CD14-positive monocyte (primary cell): ENCODE results near the gene P4HB. TPM values are rescaled to one million over a fixed set of nuclear protein-coding genes. Genes with fewer than 3 reads are reported as not detected.

Experiments
- DNase-seq, 3 donors: peaks; one replicate each; pipeline ENCODE4 v3.0.0-alpha.2; 2011 to 2022
- H2AFZ ChIP-seq: 2 replicates; pipeline ENCODE4 v1.6.0; 2012; ENCODE audit warnings: mild to moderate bottlenecking, low read depth, low read length, inconsistent platforms; ENCODE audit not compliant: insufficient read depth, poor library complexity, severe bottlenecking
- H3K27ac ChIP-seq, 2 donors: 1 replicate in 1 of 2; 2 replicates in 1 of 2; pipeline ENCODE4 v1.5.1; 2012 to 2013; ENCODE audit warnings: low read length in 2 of 2, control low read depth in 1 of 2, inconsistent platforms in 1 of 2, low read depth in 1 of 2, mild to moderate bottlenecking in 1 of 2
- H3K27me3 ChIP-seq, 2 donors: one replicate each; pipeline versions ENCODE4 v1.6.0 to v1.6.1; 2011 to 2013; ENCODE audit warnings: low read length in 2 of 2; ENCODE audit not compliant: control insufficient read depth in 2 of 2, insufficient read depth in 2 of 2
- H3K36me3 ChIP-seq, 2 donors: replicated peaks in 1 of 2; 1 replicate in 1 of 2; 2 replicates in 1 of 2; pipeline versions ENCODE4 v1.5.1 to v1.6.1; 2012 to 2013; ENCODE audit warnings: low read length in 2 of 2, control low read depth in 1 of 2, inconsistent platforms in 1 of 2, mild to moderate bottlenecking in 1 of 2; ENCODE audit not compliant: insufficient read depth in 2 of 2, control insufficient read depth in 1 of 2
- H3K4me1 ChIP-seq, 2 donors: 1 replicate in 1 of 2; 2 replicates in 1 of 2; pipeline versions ENCODE4 v1.5.1 to v1.6.1; 2012 to 2013; ENCODE audit warnings: low read length in 2 of 2, control low read depth in 1 of 2, inconsistent platforms in 1 of 2, mild to moderate bottlenecking in 1 of 2, moderate library complexity in 1 of 2; ENCODE audit not compliant: insufficient read depth in 2 of 2, control insufficient read depth in 1 of 2
- H3K4me2 ChIP-seq: replicated peaks from 2 replicates; pipeline ENCODE3; 2012; ENCODE audit warnings: low read length, moderate library complexity, mild to moderate bottlenecking; ENCODE audit not compliant: poor library complexity, severe bottlenecking; ENCODE audit errors: extremely low read depth
- H3K4me3 ChIP-seq, 3 experiments: fragments of 200-600 bp in 1 of 3; sonication (generic) in 1 of 3; replicated peaks in 1 of 3; 1 replicate in 2 of 3; 2 replicates in 1 of 3; pipeline ENCODE4 v1.5.1; 2011 to 2013; ENCODE audit warnings: low read length in 3 of 3, mild to moderate bottlenecking in 3 of 3, control low read depth in 2 of 3, low read depth in 2 of 3, inconsistent platforms in 1 of 3, moderate library complexity in 1 of 3
- H3K79me2 ChIP-seq: 2 replicates; pipeline ENCODE4 v1.6.0; 2012; ENCODE audit warnings: mild to moderate bottlenecking, control low read depth, inconsistent platforms, low read length, moderate library complexity; ENCODE audit not compliant: insufficient read depth
- H3K9ac ChIP-seq: 2 replicates; pipeline ENCODE4 v1.6.0; 2017; ENCODE audit warnings: low read length, mild to moderate bottlenecking; ENCODE audit not compliant: insufficient read depth, poor library complexity, severe bottlenecking
- H3K9me3 ChIP-seq, 2 donors: replicated peaks in 1 of 2; 1 replicate in 1 of 2; 2 replicates in 1 of 2; pipeline versions ENCODE4 v1.5.1 to v1.6.1; 2012 to 2013; ENCODE audit warnings: low read length in 2 of 2, control low read depth in 1 of 2; ENCODE audit not compliant: control insufficient read depth in 1 of 2, insufficient read depth in 1 of 2
- H4K20me1 ChIP-seq: 2 replicates; pipeline ENCODE4 v1.6.0; 2012; ENCODE audit warnings: mild to moderate bottlenecking, low read length, control low read depth, moderate library complexity; ENCODE audit not compliant: insufficient read depth
- H3K27ac Mint-ChIP-seq, 7 donors: one replicate each; pipeline ENCODE4 v1.8.0; 2020; ENCODE audit warnings: mild to moderate bottlenecking in 7 of 7, mixed read lengths in 7 of 7, moderate library complexity in 6 of 7, inconsistent platforms in 2 of 7
- H3K27me3 Mint-ChIP-seq, 3 donors: one replicate each; pipeline ENCODE4 v1.8.0; 2021 to 2022; ENCODE audit warnings: low read depth in 3 of 3, mild to moderate bottlenecking in 3 of 3, mixed read lengths in 3 of 3, moderate library complexity in 3 of 3, inconsistent platforms in 1 of 3
- H3K36me3 Mint-ChIP-seq, 2 donors: one replicate each; pipeline ENCODE4 v1.8.0; 2020; ENCODE audit warnings: mixed read lengths in 2 of 2, inconsistent platforms in 1 of 2, mild to moderate bottlenecking in 1 of 2
- H3K4me1 Mint-ChIP-seq: one replicate; pipeline ENCODE4 v1.8.0; 2020; ENCODE audit warnings: mild to moderate bottlenecking, mixed read lengths
- H3K4me3 Mint-ChIP-seq, 2 donors: one replicate each; pipeline ENCODE4 v1.8.0; 2020; ENCODE audit warnings: mild to moderate bottlenecking in 2 of 2, mixed read lengths in 2 of 2, moderate library complexity in 1 of 2
- H3K9me3 Mint-ChIP-seq, 7 donors: one replicate each; pipeline ENCODE4 v1.8.0; 2020 to 2022; ENCODE audit warnings: mixed read lengths in 7 of 7, mild to moderate bottlenecking in 6 of 7, moderate library complexity in 6 of 7, inconsistent platforms in 2 of 7
- CTCF ChIP-seq: fragments of 200-600 bp; IDR thresholded peaks from one replicate; pipeline ENCODE4 v1.8.0; 2022; ENCODE audit warnings: antibody characterized with exemption, mild to moderate bottlenecking
- WGBS: methylation state at CpG from one replicate; pipeline ENCODE4 v1.1.5; 2013; ENCODE audit warnings: missing lambda C conversion rate; ENCODE audit not compliant: insufficient coverage; 5-methylcytosine and 5-hydroxymethylcytosine counted together
- intact Hi-C, 2 donors: fragments of 100-400 bp; cut with micrococcal nuclease; formaldehyde crosslinking; loops; one replicate each; pipeline versions ENCODE4 v1.15.0 to v1.15.1; 2023
- polyA plus RNA-seq, 3 donors: library from polyadenylated mRNA; depleted of rRNA in 1 of 3; unstranded in 2 of 3; stranded (reverse) in 1 of 3; fragments of 300-500 nt in 2 of 3; fragments of >200 nt in 1 of 3; fragmentation: Illumina TruSeq in 2 of 3; gene quantifications; 1 replicate in 2 of 3; 2 replicates in 1 of 3; pipeline ENCODE4 v1.2.3, GENCODE V29; 2012 to 2021

P4HB gene
- polyA plus RNA-seq, 3 donors: 108 to 297 (median 291) TPM

GRCh38 chr17:81901167-81902022, 41.1 kb upstream of the P4HB start:
- TF ChIP-seq CTCF: no peak
- peak overlapping the region in 1 of 7 donors; percentile 4 for H3K27ac Mint-ChIP-seq
- H3K9me3 ChIP-seq: no peaks in the 10 kb centered on the region
- 52% methylated on average over 19 of the region's 21 CpGs for WGBS
- H2AFZ ChIP-seq: no peak overlapping the region
- peaks cover 27% of the 10 kb centered on the region for H4K20me1 ChIP-seq
- peak overlapping the region in 1 of 2 donors; percentile 77 for H3K4me3 Mint-ChIP-seq
- H3K27me3 ChIP-seq: peaks cover 3 to 20% of the 10 kb centered on the region in 2 donors
- H3K4me1 ChIP-seq: peaks cover 0 to 12% of the 10 kb centered on the region in 2 donors
- H3K9ac ChIP-seq: no peak overlapping the region
- no peak overlapping the region for H3K4me3 ChIP-seq
- peaks cover 5% of the 10 kb centered on the region for H3K79me2 ChIP-seq
- DNase-seq: no peak
- H3K4me1 Mint-ChIP-seq: peaks cover 2% of the 10 kb centered on the region
- peaks cover 19 to 33% (median 21%) of the 10 kb centered on the region in 3 donors for H3K27me3 Mint-ChIP-seq
- H3K36me3 Mint-ChIP-seq: peaks cover 58 to 70% of the 10 kb centered on the region in 2 donors
- H3K27ac ChIP-seq: no peak overlapping the region
- peaks cover 43 to 57% of the 10 kb centered on the region in 2 donors for H3K36me3 ChIP-seq
- intact Hi-C loops: no loop called here
- peak overlapping the region; percentile 31 for H3K4me2 ChIP-seq
- peaks cover 0 to 12% (median 0%) of the 10 kb centered on the region in 7 donors for H3K9me3 Mint-ChIP-seq

DNA sequence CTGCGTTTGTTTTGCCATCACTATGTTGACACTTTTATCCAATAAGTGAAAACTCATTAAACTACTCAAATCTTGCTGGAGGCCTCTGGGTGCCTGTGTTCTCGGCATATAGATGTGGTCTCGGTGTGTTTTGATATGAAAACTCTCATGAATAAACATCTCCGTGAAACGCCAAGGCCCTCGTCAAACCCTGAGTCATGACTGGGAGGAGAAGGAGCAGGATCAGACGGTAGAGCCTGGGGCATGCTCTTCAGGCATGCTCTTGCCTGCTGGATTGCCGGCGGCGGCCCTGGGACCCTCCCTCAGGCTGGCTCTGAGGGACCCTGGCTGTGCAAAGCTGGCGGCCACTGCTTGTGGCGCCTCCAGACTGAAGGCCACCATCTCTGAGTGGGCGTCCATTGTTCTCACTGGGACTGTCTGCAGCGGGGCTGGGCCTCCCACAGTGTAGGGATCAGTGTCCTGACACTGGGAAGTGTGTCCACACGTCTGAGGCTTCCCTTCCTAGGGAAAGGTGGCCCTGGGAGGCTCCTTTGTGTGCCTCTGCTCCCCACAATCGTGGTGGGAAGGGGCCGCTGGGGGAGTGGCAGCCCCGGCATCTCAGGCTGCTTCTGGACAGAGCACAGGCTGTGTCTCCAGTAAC, 40.0 kb upstream of the P4HB start:
- DNase-seq: no peak
- H3K4me1 ChIP-seq: peaks cover 0 to 12% of the 10 kb centered on the region in 2 donors
- no peak overlapping the region for H2AFZ ChIP-seq
- 87% methylated on average over 13 of the region's 18 CpGs for WGBS
- H3K27me3 ChIP-seq: peaks cover 3 to 20% of the 10 kb centered on the region in 2 donors
- H3K4me3 Mint-ChIP-seq: no peak overlapping the region
- H3K36me3 ChIP-seq: peaks cover 37 to 64% of the 10 kb centered on the region in 2 donors
- no peak overlapping the region for H3K9ac ChIP-seq
- H3K9me3 ChIP-seq: no peaks in the 10 kb centered on the region
- peaks cover 19 to 33% (median 21%) of the 10 kb centered on the region in 3 donors for H3K27me3 Mint-ChIP-seq
- no peak overlapping the region for H3K27ac Mint-ChIP-seq
- H3K4me1 Mint-ChIP-seq: peaks cover 2% of the 10 kb centered on the region
- TF ChIP-seq CTCF: no peak
- intact Hi-C loops: no loop called here
- peaks cover 27% of the 10 kb centered on the region for H4K20me1 ChIP-seq
- H3K36me3 Mint-ChIP-seq: peaks cover 59 to 74% of the 10 kb centered on the region in 2 donors
- H3K79me2 ChIP-seq: peaks cover 5% of the 10 kb centered on the region
- H3K27ac ChIP-seq: no peak overlapping the region
- H3K9me3 Mint-ChIP-seq: peaks cover 0 to 12% (median 0%) of the 10 kb centered on the region in 7 donors
- no peak overlapping the region for H3K4me3 ChIP-seq
- no peak overlapping the region for H3K4me2 ChIP-seq
